Right ventricle myocardium superior (tissue), 1 donor: ENCODE results near the gene HIGD1B. TPM values are rescaled to one million over a fixed set of nuclear protein-coding genes. Genes with fewer than 3 reads are reported as not detected.

Experiments
- total RNA-seq: library from RNA; stranded (reverse); fragmentation: NEBNext Ultra II Directional; extraction: Animal tissue kit (Norgen Biotek cat#: 25700); gene quantifications from one replicate; pipeline ENCODE4 v1.2.1, GENCODE V29; 2021
- donor health status: DM: no; HTN: yes; CAD: no; lungs with severe emphysema.

Gene HIGD1B
- total RNA-seq, 1 donor from 2014 or later: 17.4 TPM

Other genes with a start within 250 kb of the HIGD1B start
- not detected for gene MEIOC, start 191.4 kb upstream of the HIGD1B start, total RNA-seq
- 26.4 TPM for gene CCDC43, start 158.1 kb upstream of the HIGD1B start, total RNA-seq
- gene DBF4B, start 139.2 kb upstream of the HIGD1B start, total RNA-seq: 5.0 TPM
- 18.5 TPM for gene ADAM11, start 88.9 kb upstream of the HIGD1B start, total RNA-seq
- 16.1 TPM for gene GJC1, start 17.6 kb upstream of the HIGD1B start, total RNA-seq
- gene EFTUD2, start 51.6 kb downstream of the HIGD1B start, total RNA-seq: 66.9 TPM
- gene GFAP, start 67.6 kb downstream of the HIGD1B start, total RNA-seq: 4.7 TPM
- gene KIF18B, start 99.9 kb downstream of the HIGD1B start, total RNA-seq: 1.8 TPM
- gene C1QL1, start 120.4 kb downstream of the HIGD1B start, total RNA-seq: 7.3 TPM
- gene DCAKD, start 203.7 kb downstream of the HIGD1B start, total RNA-seq: 25.3 TPM
- 84.5 TPM for gene NMT1, start 213.4 kb downstream of the HIGD1B start, total RNA-seq